Endodermal cell (in vitro differentiated cells): ENCODE results near the gene SUPV3L1. TPM values are rescaled to one million over a fixed set of nuclear protein-coding genes. Genes with fewer than 3 reads are reported as not detected.

Experiments
- DNase-seq: peaks from one replicate; pipeline ENCODE4 v3.0.0-alpha.2; 2017
- H3K27ac ChIP-seq: 2 replicates; pipeline ENCODE4 v1.5.1; 2013; ENCODE audit warnings: mild to moderate bottlenecking, low read depth, low read length, moderate library complexity
- H3K27me3 ChIP-seq: 2 replicates; pipeline ENCODE4 v1.6.1; 2013; ENCODE audit warnings: mild to moderate bottlenecking, low read length, moderate library complexity; ENCODE audit not compliant: insufficient read depth, control insufficient read depth, poor library complexity, severe bottlenecking
- H3K36me3 ChIP-seq: 2 replicates; pipeline ENCODE4 v1.7.0; 2013; ENCODE audit warnings: mild to moderate bottlenecking, low read length, moderate library complexity; ENCODE audit not compliant: control insufficient read depth, insufficient read depth
- H3K4me1 ChIP-seq: one replicate; pipeline ENCODE4 v1.7.0; 2013; ENCODE audit warnings: low read length; ENCODE audit not compliant: control insufficient read depth, insufficient read depth
- H3K4me3 ChIP-seq: 2 replicates; pipeline ENCODE4 v1.5.1; 2013; ENCODE audit warnings: mild to moderate bottlenecking, low read length, moderate library complexity
- H3K9ac ChIP-seq: 2 replicates; pipeline ENCODE4 v1.6.1; 2013; ENCODE audit warnings: mild to moderate bottlenecking, low read length, moderate library complexity; ENCODE audit not compliant: poor library complexity, severe bottlenecking; ENCODE audit errors: extremely low read depth
- H3K9me3 ChIP-seq: 2 replicates; pipeline ENCODE4 v1.6.1; 2013; ENCODE audit warnings: mild to moderate bottlenecking, low read length, moderate library complexity; ENCODE audit not compliant: control insufficient read depth
- H3K27ac Mint-ChIP-seq: 2 replicates; pipeline ENCODE4 v1.8.0; 2020; ENCODE audit warnings: mixed read lengths
- H3K27me3 Mint-ChIP-seq: 2 replicates; pipeline ENCODE4 v1.8.0; 2021; ENCODE audit warnings: mild to moderate bottlenecking, mixed read lengths; ENCODE audit not compliant: insufficient read depth
- H3K36me3 Mint-ChIP-seq: 2 replicates; pipeline ENCODE4 v1.8.0; 2020; ENCODE audit warnings: low read depth, mixed read lengths
- H3K4me1 Mint-ChIP-seq: 2 replicates; pipeline ENCODE4 v1.8.0; 2020; ENCODE audit warnings: mixed read lengths
- H3K4me3 Mint-ChIP-seq: 2 replicates; pipeline ENCODE4 v1.8.0; 2020; ENCODE audit warnings: mild to moderate bottlenecking, moderate library complexity, mixed read lengths
- H3K9me3 Mint-ChIP-seq: 2 replicates; pipeline ENCODE4 v1.8.0; 2020; ENCODE audit warnings: mild to moderate bottlenecking, mixed read lengths
- CTCF ChIP-seq: fragments of 200-600 bp; sonication (generic); conservative IDR thresholded peaks from 2 replicates; pipeline ENCODE4 v1.5.0; 2021; ENCODE audit warnings: antibody characterized with exemption, mild to moderate bottlenecking
- WGBS, 2 experiments: methylation state at CpG; one replicate each; pipeline versions ENCODE4 v1.1.5 to v1.1.7; 2013; ENCODE audit warnings: missing lambda C conversion rate in 2 of 2, mixed read lengths in 1 of 2; ENCODE audit not compliant: insufficient coverage in 1 of 2, insufficient read length in 1 of 2; 5-methylcytosine and 5-hydroxymethylcytosine counted together
- total RNA-seq, 2 donors: library from RNA; stranded (reverse); fragmentation: NEBNext Ultra II Directional in 1 of 2; extraction: Animal tissue kit (Norgen Biotek cat#: 25700) in 1 of 2; gene quantifications; 2 replicates in 1 of 2; 3 replicates in 1 of 2; pipeline ENCODE4 v1.2.1, GENCODE V29; 2021

The SUPV3L1 gene
- total RNA-seq, 2 donors from 2014 or later, result 36.3 to 38.6 TPM

DNA sequence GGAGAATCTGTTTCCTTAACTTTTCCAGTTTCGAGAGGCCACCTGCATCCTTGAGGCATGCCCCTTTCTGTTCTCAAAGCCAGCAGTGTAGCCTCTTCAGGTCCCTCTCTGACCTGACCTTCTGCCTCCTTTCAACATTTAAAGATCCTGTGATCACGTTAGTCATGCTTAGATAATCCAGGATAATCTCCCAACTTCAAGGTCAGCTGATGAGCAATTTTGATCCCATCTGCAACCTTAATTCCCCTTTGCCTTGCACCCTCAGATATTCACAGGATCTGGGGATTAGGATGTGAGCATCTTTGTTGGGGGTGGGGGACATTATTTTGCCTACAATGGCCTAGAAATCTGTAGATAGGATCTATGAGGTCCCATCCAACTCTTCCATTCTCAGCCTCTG, 48.1 kb downstream of the SUPV3L1 start:
- Histone ChIP-seq H3K4me3 (no peak overlapping the region), H3K27me3 (no peaks in the 10 kb centered on the region), H3K36me3 (no peaks in the 10 kb centered on the region), H3K4me1 (no peaks in the 10 kb centered on the region), H3K27ac (no peak overlapping the region), H3K9me3 (no peaks in the 10 kb centered on the region), H3K9ac (no peak overlapping the region)
- peaks cover 6% of the 10 kb centered on the region for H3K4me1 Mint-ChIP-seq
- peaks cover 5% of the 10 kb centered on the region for H3K27me3 Mint-ChIP-seq
- no peaks in the 10 kb centered on the region for H3K36me3 Mint-ChIP-seq
- no peak overlapping the region for H3K27ac Mint-ChIP-seq
- WGBS, 2 experiments, result 89 to 100% methylated on average over 1 to 2 of the region's 2 CpGs
- H3K9me3 Mint-ChIP-seq, result no peaks in the 10 kb centered on the region
- TF ChIP-seq CTCF, result no peak
- DNase-seq, result no peak
- H3K4me3 Mint-ChIP-seq, result no peak overlapping the region

- 92 to 98% methylated on average over 7 to 8 of the region's 8 CpGs for WGBS, 2 experiments
- H3K9me3 Mint-ChIP-seq, result no peaks in the 10 kb centered on the region
- no peak overlapping the region for H3K4me3 Mint-ChIP-seq
- no peak for TF ChIP-seq CTCF
- no peaks in the 10 kb centered on the region for H3K4me1 ChIP-seq
- no peak overlapping the region for H3K4me3 ChIP-seq
- H3K9ac ChIP-seq, result no peak overlapping the region
- H3K9me3 ChIP-seq, result no peaks in the 10 kb centered on the region
- no peak for DNase-seq
- H3K36me3 ChIP-seq, result no peaks in the 10 kb centered on the region
- H3K27me3 Mint-ChIP-seq, result peaks cover 5% of the 10 kb centered on the region
- H3K27ac ChIP-seq, result no peak overlapping the region
- H3K36me3 Mint-ChIP-seq, result no peaks in the 10 kb centered on the region
- H3K27me3 ChIP-seq, result no peaks in the 10 kb centered on the region
- no peak overlapping the region for H3K27ac Mint-ChIP-seq
- peaks cover 8% of the 10 kb centered on the region for H3K4me1 Mint-ChIP-seq
Measured at GRCh38 chr10:69229616-69229916, 49.5 kb downstream of the SUPV3L1 start.

GRCh38 chr10:69230128-69230527, 50.1 kb downstream of the SUPV3L1 start:
- Mint-ChIP-seq H3K4me3 (no peak overlapping the region), H3K36me3 (no peaks in the 10 kb centered on the region), H3K4me1 (peaks cover 8% of the 10 kb centered on the region), H3K27ac (no peak overlapping the region), H3K9me3 (no peaks in the 10 kb centered on the region), H3K27me3 (peaks cover 5% of the 10 kb centered on the region)
- no peak overlapping the region for H3K9ac ChIP-seq
- DNase-seq, result no peak
- 93 to 100% methylated on average over 4 to 5 of the region's 5 CpGs for WGBS, 2 experiments
- H3K27ac ChIP-seq, result no peak overlapping the region
- H3K9me3 ChIP-seq, result no peaks in the 10 kb centered on the region
- no peak for TF ChIP-seq CTCF
- no peaks in the 10 kb centered on the region for H3K27me3 ChIP-seq
- H3K4me1 ChIP-seq, result no peaks in the 10 kb centered on the region
- no peak overlapping the region for H3K4me3 ChIP-seq
- no peaks in the 10 kb centered on the region for H3K36me3 ChIP-seq
